Naive thymus-derived CD4-positive, alpha-beta T cell (primary cell): ENCODE data around the gene SETD9. TPM values are rescaled to one million over a fixed set of nuclear protein-coding genes. Genes with fewer than 3 reads are reported as not detected.

Experiments
- ATAC-seq: fragments of 150-1000 bp; cut with Tn5 transposase; 2 replicates; pipeline ENCODE4 v1.10.0; 2021; ENCODE audit warnings: mild to moderate bottlenecking, moderate library complexity
- CTCF ChIA-PET: fragments of 350-600 bp; sonication (Branson Sonifier 250); formaldehyde crosslinking; loops from one replicate; lab custom pipeline; 2021; ENCODE audit warnings: antibody characterized with exemption; lab: Charles Lee
- POLR2A ChIA-PET: fragments of 350-600 bp; sonication (Branson Sonifier 250); formaldehyde crosslinking; loops from one replicate; lab custom pipeline; 2021; ENCODE audit warnings: antibody characterized with exemption, inconsistent platforms; lab: Charles Lee
- DNase-seq, 9 donors: peaks; one replicate each; pipeline versions ENCODE4 v3.0.0 to v3.0.0-alpha.2; 2020 to 2022; ENCODE audit warnings: mixed read lengths in 1 of 9
- H3K27ac ChIP-seq: one replicate; pipeline ENCODE4 v1.7.0; 2013; ENCODE audit warnings: mild to moderate bottlenecking, low read depth, low read length, moderate library complexity
- H3K27me3 ChIP-seq, 2 donors: one replicate each; pipeline ENCODE4 v1.7.0; 2013; ENCODE audit warnings: low read length in 2 of 2, mild to moderate bottlenecking in 2 of 2, moderate library complexity in 2 of 2; ENCODE audit not compliant: control insufficient read depth in 2 of 2, insufficient read depth in 2 of 2
- H3K36me3 ChIP-seq, 3 experiments: 1 replicate in 2 of 3; 2 replicates in 1 of 3; pipeline ENCODE4 v1.7.0; 2013; ENCODE audit warnings: low read length in 3 of 3, mild to moderate bottlenecking in 3 of 3, moderate library complexity in 1 of 3; ENCODE audit not compliant: insufficient read depth in 3 of 3, control insufficient read depth in 2 of 3
- H3K4me1 ChIP-seq, 2 donors: one replicate each; pipeline ENCODE4 v1.7.0; 2013; ENCODE audit warnings: low read length in 2 of 2, mild to moderate bottlenecking in 2 of 2, moderate library complexity in 1 of 2; ENCODE audit not compliant: control insufficient read depth in 2 of 2, insufficient read depth in 2 of 2
- H3K4me3 ChIP-seq: 2 replicates; pipeline ENCODE4 v1.7.0; 2013; ENCODE audit warnings: mild to moderate bottlenecking, low read length
- H3K9me3 ChIP-seq, 3 experiments: 1 replicate in 2 of 3; 2 replicates in 1 of 3; pipeline ENCODE4 v1.7.0; 2013; ENCODE audit warnings: low read length in 3 of 3; ENCODE audit not compliant: control insufficient read depth in 2 of 3
- H3K27ac Mint-ChIP-seq, 9 donors: one replicate each; pipeline ENCODE4 v1.8.0; 2020 to 2022; ENCODE audit warnings: mixed read lengths in 9 of 9, mild to moderate bottlenecking in 8 of 9, moderate library complexity in 5 of 9, inconsistent platforms in 2 of 9
- H3K27me3 Mint-ChIP-seq, 5 donors: one replicate each; pipeline ENCODE4 v1.8.0; 2021 to 2022; ENCODE audit warnings: mixed read lengths in 5 of 5, mild to moderate bottlenecking in 1 of 5
- H3K36me3 Mint-ChIP-seq, 5 donors: one replicate each; pipeline ENCODE4 v1.8.0; 2020 to 2022; ENCODE audit warnings: mixed read lengths in 5 of 5, mild to moderate bottlenecking in 3 of 5, inconsistent platforms in 1 of 5
- H3K4me1 Mint-ChIP-seq, 7 donors: one replicate each; pipeline ENCODE4 v1.8.0; 2020 to 2022; ENCODE audit warnings: mixed read lengths in 7 of 7, mild to moderate bottlenecking in 3 of 7, inconsistent platforms in 1 of 7
- H3K4me3 Mint-ChIP-seq, 10 donors: one replicate each; pipeline ENCODE4 v1.8.0; 2020 to 2022; ENCODE audit warnings: mild to moderate bottlenecking in 10 of 10, mixed read lengths in 10 of 10, moderate library complexity in 6 of 10, inconsistent platforms in 2 of 10
- H3K9me3 Mint-ChIP-seq, 11 donors: one replicate each; pipeline ENCODE4 v1.8.0; 2020 to 2022; ENCODE audit warnings: mixed read lengths in 11 of 11, mild to moderate bottlenecking in 4 of 11, inconsistent platforms in 1 of 11, moderate library complexity in 1 of 11
- intact Hi-C, 2 donors: fragments of 100-400 bp; cut with micrococcal nuclease; formaldehyde crosslinking; loops; one replicate each; pipeline ENCODE4 v1.15.1; 2023
- polyA plus RNA-seq, 2 donors: library from polyadenylated mRNA; unstranded; fragments of 300-500 nt; fragmentation: Illumina TruSeq; gene quantifications; one replicate each; pipeline ENCODE4 v1.2.3, GENCODE V29; 2021
- total RNA-seq, 6 experiments: library from RNA in 5 of 6; stranded (reverse) in 5 of 6; gene quantifications; 1 replicate in 5 of 6; 2 replicates in 1 of 6; pipeline ENCODE4 v1.2.3 and lab custom pipeline; 2021 to 2026

The SETD9 gene
- total and polyA plus RNA-seq, 7 experiments from 2014 or later = 3.7 to 11.4 (median 6.7) TPM

- intact Hi-C loops = loop anchor here in 1 of 2 donors (1.0 kb wide), 1 partner anchor 10 kb away; no protein-coding TSS in a partner anchor
- ATAC-seq (no peak), DNase-seq (no peak)
- Mint-ChIP-seq H3K27me3 (no peaks in the 10 kb centered on the region), H3K9me3 (no peaks in the 10 kb centered on the region), H3K27ac (no peak overlapping the region), H3K4me3 (no peak overlapping the region), H3K36me3 (peaks cover 0 to 26% (median 8%) of the 10 kb centered on the region in 5 donors), H3K4me1 (peaks cover 0 to 12% (median 4%) of the 10 kb centered on the region in 7 donors)
- H3K36me3 ChIP-seq = peaks cover 4 to 26% (median 5%) of the 10 kb centered on the region in 3 experiments
- H3K4me1 ChIP-seq = no peaks in the 10 kb centered on the region
- POLR2A ChIA-PET = interaction anchor here (0.5 to 1.1 kb wide), 2 partner anchors 10 to 59 kb away, joined by 4 to 5 read pairs; partner anchors contain the start of gene SETD9
- H3K27me3 ChIP-seq = no peaks in the 10 kb centered on the region
- CTCF ChIA-PET = interaction anchor here (1.4 kb wide), 1 partner anchor 10 kb away, joined by 3 read pairs; no protein-coding TSS in a partner anchor
- H3K9me3 ChIP-seq = no peaks in the 10 kb centered on the region
- H3K27ac ChIP-seq = no peak overlapping the region
- H3K4me3 ChIP-seq = no peak overlapping the region
Measured at GRCh38 chr5:56919942-56920662, 10.7 kb downstream of the SETD9 start.

- H3K27me3 Mint-ChIP-seq = no peaks in the 10 kb centered on the region
- no peak overlapping the region for H3K27ac Mint-ChIP-seq
- no peak for DNase-seq
- CTCF ChIA-PET = interaction anchor here (0.6 to 1.6 kb wide), 2 partner anchors 24 to 297 kb away, joined by 3 to 7 read pairs; no protein-coding TSS in a partner anchor
- POLR2A ChIA-PET = interaction anchor here (0.6 kb wide), 1 partner anchor 872 kb away, joined by 3 read pairs; no protein-coding TSS in a partner anchor
- no peak overlapping the region for H3K27ac ChIP-seq
- H3K4me3 Mint-ChIP-seq = no peak overlapping the region
- H3K36me3 Mint-ChIP-seq = peaks cover 7 to 47% (median 22%) of the 10 kb centered on the region in 5 donors
- peaks cover 4 to 36% (median 8%) of the 10 kb centered on the region in 3 experiments for H3K36me3 ChIP-seq
- H3K9me3 ChIP-seq = no peaks in the 10 kb centered on the region
- H3K27me3 ChIP-seq = no peaks in the 10 kb centered on the region
- no peaks in the 10 kb centered on the region for H3K9me3 Mint-ChIP-seq
- H3K4me1 ChIP-seq = no peaks in the 10 kb centered on the region
- H3K4me3 ChIP-seq = no peak overlapping the region
- no peak for ATAC-seq
- intact Hi-C loops = no loop called here
- peaks cover 0 to 12% (median 4%) of the 10 kb centered on the region in 7 donors for H3K4me1 Mint-ChIP-seq
Measured at GRCh38 chr5:56922922-56923321, 13.5 kb downstream of the SETD9 start.

- H3K4me3 Mint-ChIP-seq = no peak overlapping the region
- no peak overlapping the region for H3K4me3 ChIP-seq
- H3K9me3 Mint-ChIP-seq = no peaks in the 10 kb centered on the region
- H3K27ac ChIP-seq = no peak overlapping the region
- no peaks in the 10 kb centered on the region for H3K4me1 ChIP-seq
- H3K36me3 Mint-ChIP-seq = peaks cover 0 to 54% (median 28%) of the 10 kb centered on the region in 5 donors
- peaks cover 25 to 57% (median 27%) of the 10 kb centered on the region in 3 experiments for H3K36me3 ChIP-seq
- intact Hi-C loops = no loop called here
- ChIA-PET CTCF (interaction anchor here (0.6 kb wide), 1 partner anchor 1038 kb away, joined by 4 read pairs; no protein-coding TSS in a partner anchor), POLR2A (no interaction called here)
- DNase-seq (no peak), ATAC-seq (no peak)
- no peaks in the 10 kb centered on the region for H3K27me3 ChIP-seq
- H3K27ac Mint-ChIP-seq = no peak overlapping the region
- H3K27me3 Mint-ChIP-seq = no peaks in the 10 kb centered on the region
- no peaks in the 10 kb centered on the region for H3K9me3 ChIP-seq
- no peaks in the 10 kb centered on the region for H3K4me1 Mint-ChIP-seq
Measured at GRCh38 chr5:56934325-56934724, 24.9 kb downstream of the SETD9 start.

GRCh38 chr5:56938858-56939257, 29.5 kb downstream of the SETD9 start:
- no peaks in the 10 kb centered on the region for H3K27me3 ChIP-seq
- Mint-ChIP-seq H3K27ac (no peak overlapping the region), H3K9me3 (no peaks in the 10 kb centered on the region), H3K27me3 (no peaks in the 10 kb centered on the region), H3K36me3 (peaks cover 5 to 63% (median 32%) of the 10 kb centered on the region in 5 donors), H3K4me1 (peaks cover 0 to 15% (median 6%) of the 10 kb centered on the region in 7 donors), H3K4me3 (no peak overlapping the region)
- H3K4me1 ChIP-seq = no peaks in the 10 kb centered on the region
- CTCF ChIA-PET = no interaction called here
- no peak for DNase-seq
- H3K9me3 ChIP-seq = no peaks in the 10 kb centered on the region
- no peak overlapping the region for H3K27ac ChIP-seq
- intact Hi-C loops = no loop called here
- no peak overlapping the region for H3K4me3 ChIP-seq
- H3K36me3 ChIP-seq = peaks cover 20 to 81% (median 22%) of the 10 kb centered on the region in 3 experiments
- ATAC-seq = no peak
- POLR2A ChIA-PET = no interaction called here

GRCh38 chr5:56941981-56942380, 32.6 kb downstream of the SETD9 start:
- Histone ChIP-seq H3K4me3 (no peak overlapping the region), H3K4me1 (no peaks in the 10 kb centered on the region), H3K36me3 (peaks cover 8 to 74% (median 12%) of the 10 kb centered on the region in 3 experiments), H3K9me3 (no peaks in the 10 kb centered on the region), H3K27ac (no peak overlapping the region), H3K27me3 (no peaks in the 10 kb centered on the region)
- H3K4me3 Mint-ChIP-seq = no peak overlapping the region
- ChIA-PET POLR2A (no interaction called here), CTCF (no interaction called here)
- H3K27me3 Mint-ChIP-seq = no peaks in the 10 kb centered on the region
- no peak for ATAC-seq
- H3K4me1 Mint-ChIP-seq = peaks cover 0 to 20% (median 9%) of the 10 kb centered on the region in 7 donors
- H3K36me3 Mint-ChIP-seq = peaks cover 5 to 61% (median 32%) of the 10 kb centered on the region in 5 donors
- DNase-seq = no peak
- no peak overlapping the region for H3K27ac Mint-ChIP-seq
- H3K9me3 Mint-ChIP-seq = no peaks in the 10 kb centered on the region
- intact Hi-C loops = no loop called here

- Mint-ChIP-seq H3K27me3 (no peaks in the 10 kb centered on the region), H3K4me1 (peaks cover 16 to 37% (median 24%) of the 10 kb centered on the region in 7 donors), H3K27ac (no peak overlapping the region), H3K4me3 (no peak overlapping the region), H3K9me3 (no peaks in the 10 kb centered on the region), H3K36me3 (peaks cover 0 to 37% (median 21%) of the 10 kb centered on the region in 5 donors)
- DNase-seq (no peak), ATAC-seq (no peak)
- intact Hi-C loops = no loop called here
- no peaks in the 10 kb centered on the region for H3K27me3 ChIP-seq
- peaks cover 0 to 33% (median 0%) of the 10 kb centered on the region in 3 experiments for H3K36me3 ChIP-seq
- H3K27ac ChIP-seq = no peak overlapping the region
- POLR2A ChIA-PET = interaction anchor here (0.9 kb wide), 1 partner anchor 631 kb away, joined by 3 read pairs; no protein-coding TSS in a partner anchor
- H3K4me1 ChIP-seq = peaks cover 6 to 10% of the 10 kb centered on the region in 2 donors
- no peaks in the 10 kb centered on the region for H3K9me3 ChIP-seq
- H3K4me3 ChIP-seq = no peak overlapping the region
- CTCF ChIA-PET = no interaction called here
Measured at GRCh38 chr5:56947052-56947451, 37.7 kb downstream of the SETD9 start.
